K562 (cell line): ENCODE measurements around the gene SNX3. TPM values are rescaled to one million over a fixed set of nuclear protein-coding genes. Genes with fewer than 3 reads are reported as not detected.

ENCODE experiments used
- ATAC-seq: fragments of 200-7000 bp; cut with Tn5 transposase; 3 replicates; pipeline ENCODE4 v1.9.1; 2020; ENCODE audit warnings: moderate library complexity
- BruUV-seq: library from RNA; stranded (reverse); fragments of 400-500 nt; replicated peaks from 2 replicates; lab custom pipeline; 2021; lab: Mats Ljungman, UMichigan
- CTCF ChIA-PET: fragments of 300-600 bp; formaldehyde crosslinking; extraction: SDS; loops from one replicate; lab custom pipeline; 2021; ENCODE audit warnings: low intra/inter-chr PET ratio; lab: Yijun Ruan, JAX
- POLR2A ChIA-PET: fragments of 300-600, 350-650 bp; sonication (Branson Sonifier 250); formaldehyde crosslinking; extraction: SDS; loops from one replicate; lab custom pipeline; 2021; ENCODE audit warnings: antibody characterized with exemption, inconsistent platforms; lab: Yijun Ruan, JAX
- DNase-seq, 4 experiments: peaks; one replicate each; pipeline versions ENCODE4 v3.0.0 to v3.0.0-alpha.2; 2011 to 2018; ENCODE audit warnings: low spot score in 3 of 4, mixed read lengths in 3 of 4; ENCODE audit errors: extremely low read depth in 1 of 4
- FAIRE-seq: peaks from 2 replicates; lab custom pipeline; 2011; peaks lifted over from hg19 to GRCh38; lab: Jason Lieb, UNC
- H2AFZ ChIP-seq: 2 replicates; pipeline ENCODE4 v1.6.0; 2011; ENCODE audit warnings: low read depth, low read length, control low read depth, inconsistent platforms
- H3K27ac ChIP-seq: fragments of 200-600 bp; 3 replicates; pipeline ENCODE4 v1.8.0; 2011; ENCODE audit warnings: low read depth, mild to moderate bottlenecking, control low read depth, inconsistent platforms, low read length, moderate library complexity, mixed read lengths; ENCODE audit errors: extremely low read depth
- H3K27me3 ChIP-seq, 2 experiments: fragments of 300-600 bp in 1 of 2; 2 replicates in 1 of 2; 3 replicates in 1 of 2; pipeline versions ENCODE4 v1.6.0 to v1.8.0; 2011; ENCODE audit warnings: inconsistent platforms in 2 of 2, low read length in 2 of 2, mild to moderate bottlenecking in 1 of 2, mixed read lengths in 1 of 2, moderate library complexity in 1 of 2; ENCODE audit not compliant: control insufficient read depth in 2 of 2, insufficient read depth in 2 of 2
- H3K36me3 ChIP-seq: fragments of 300-600 bp; 3 replicates; pipeline ENCODE4 v1.8.0; 2011; ENCODE audit warnings: mild to moderate bottlenecking, low read length, inconsistent platforms; ENCODE audit not compliant: control insufficient read depth, insufficient read depth
- H3K4me1 ChIP-seq, 2 experiments: fragments of 200-600 bp in 1 of 2; replicated peaks in 1 of 2; 2 replicates in 1 of 2; 3 replicates in 1 of 2; pipeline versions ENCODE4 v1.5.1 to v1.8.0; 2011; ENCODE audit warnings: inconsistent platforms in 2 of 2, low read length in 2 of 2, mild to moderate bottlenecking in 1 of 2, mixed read lengths in 1 of 2, moderate library complexity in 1 of 2; ENCODE audit not compliant: control insufficient read depth in 2 of 2, insufficient read depth in 2 of 2
- H3K4me2 ChIP-seq: 2 replicates; pipeline ENCODE4 v1.6.1; 2011; ENCODE audit warnings: low read length, control low read depth, inconsistent platforms, mixed read lengths; ENCODE audit not compliant: insufficient read depth
- H3K4me3 ChIP-seq: fragments of 200-600 bp; sonication (generic), shearing (Covaris generic); 2 replicates; pipeline ENCODE4 v1.5.1; 2016; ENCODE audit warnings: control low read depth, inconsistent platforms
- H3K79me2 ChIP-seq: fragments of 200-600 bp; 3 replicates; pipeline ENCODE4 v1.8.0; 2011; ENCODE audit warnings: low read length, inconsistent platforms; ENCODE audit not compliant: control insufficient read depth, insufficient read depth
- H3K9ac ChIP-seq, 2 experiments: 2 replicates each; pipeline versions ENCODE4 v1.6.0 to v1.6.1; 2011; ENCODE audit warnings: low read depth in 2 of 2, low read length in 2 of 2, control low read depth in 1 of 2, inconsistent platforms in 1 of 2, mild to moderate bottlenecking in 1 of 2, mixed read lengths in 1 of 2; ENCODE audit not compliant: insufficient read depth in 1 of 2
- H3K9me1 ChIP-seq: one replicate; pipeline ENCODE4 v1.6.0; 2011; ENCODE audit warnings: inconsistent platforms, mild to moderate bottlenecking, low read length, moderate library complexity; ENCODE audit not compliant: control insufficient read depth, insufficient read depth
- H3K9me3 ChIP-seq: replicated peaks from 2 replicates; pipeline ENCODE4 v1.5.1; 2011; ENCODE audit warnings: low read depth, low read length, inconsistent platforms; ENCODE audit not compliant: control insufficient read depth, insufficient read depth
- H4K20me1 ChIP-seq: replicated peaks from 2 replicates; pipeline ENCODE4 v1.6.1; 2011; ENCODE audit warnings: low read length, inconsistent platforms, mixed read lengths; ENCODE audit not compliant: control insufficient read depth, insufficient read depth
- DIDO1 ChIP-seq: fragments of 450-650 bp; IDR thresholded peaks from 2 replicates; pipeline ENCODE4 v1.6.1; 2016; ENCODE audit warnings: low read depth, missing biosample characterization, missing genetic modification characterization
- ETV6 ChIP-seq, 3 experiments: fragments of 150-350 bp in 1 of 3; sonication (generic) in 1 of 3; formaldehyde crosslinking in 1 of 3; IDR thresholded peaks; 2 replicates each; pipeline versions ENCODE4 v1.6.1 to v1.8.0; 2014 to 2022; ENCODE audit warnings: borderline replicate concordance in 2 of 3, low read depth in 2 of 3, antibody characterized with exemption in 1 of 3, low read length in 1 of 3, mild to moderate bottlenecking in 1 of 3, missing genetic modification reagents in 1 of 3
- HNRNPH1 ChIP-seq: fragments of 200-400 bp; formaldehyde crosslinking; optimal IDR thresholded peaks from 2 replicates; pipeline ENCODE3; 2017; ENCODE audit warnings: low read depth, mild to moderate bottlenecking, low read length, moderate library complexity
- KDM1A ChIP-seq, 2 experiments: fragments of 450-650 bp; IDR thresholded peaks; 2 replicates each; pipeline ENCODE4 v1.6.1; 2016; ENCODE audit warnings: mild to moderate bottlenecking in 2 of 2
- NFIC ChIP-seq: fragments of 450-650 bp; IDR thresholded peaks from 2 replicates; pipeline ENCODE4 v1.6.1; 2017; ENCODE audit warnings: mild to moderate bottlenecking, inconsistent platforms
- POLR2B ChIP-seq: fragments of 450-650 bp; IDR thresholded peaks from 2 replicates; pipeline ENCODE4 v1.6.1; 2018; ENCODE audit warnings: low read depth; ENCODE audit not compliant: partially characterized antibody
- POLR2H ChIP-seq: IDR thresholded peaks from 2 replicates; pipeline ENCODE4 v1.6.1; 2016; ENCODE audit warnings: missing genetic modification characterization, low read depth, mild to moderate bottlenecking, control low read depth, missing compliant biosample characterization, moderate library complexity
- SFPQ ChIP-seq: fragments of 200-400 bp; formaldehyde crosslinking; IDR thresholded peaks from 2 replicates; pipeline ENCODE4 v1.6.1; 2017; ENCODE audit warnings: mild to moderate bottlenecking, low read depth, low read length, moderate library complexity
- TAF7 ChIP-seq: fragments of 450-650 bp; IDR thresholded peaks from 2 replicates; pipeline ENCODE4 v1.6.1; 2016; ENCODE audit warnings: missing genetic modification characterization, missing compliant biosample characterization
- TEAD4 ChIP-seq, 2 experiments: sonication (generic) in 1 of 2; formaldehyde crosslinking in 1 of 2; IDR thresholded peaks; 2 replicates each; pipeline versions ENCODE4 v1.6.1 to v1.8.0; 2012 to 2022; ENCODE audit warnings: borderline replicate concordance in 1 of 2, inconsistent platforms in 1 of 2, low read length in 1 of 2, mild to moderate bottlenecking in 1 of 2, missing genetic modification reagents in 1 of 2
- ZKSCAN8 ChIP-seq: fragments of 200-800 bp; sonication (Bioruptor generic); IDR thresholded peaks from 2 replicates; pipeline ENCODE4 v1.6.1; 2016; ENCODE audit warnings: missing genetic modification characterization, missing compliant biosample characterization
- ZNF184 ChIP-seq: sonication (generic); formaldehyde crosslinking; IDR thresholded peaks from 2 replicates; pipeline ENCODE4 v1.5.0; 2020; ENCODE audit warnings: missing genetic modification reagents
- ZNF316 ChIP-seq: fragments of 450-650 bp; IDR thresholded peaks from 2 replicates; pipeline ENCODE4 v1.6.1; 2016
- ZNF609 ChIP-seq: sonication (generic); formaldehyde crosslinking; IDR thresholded peaks from 2 replicates; pipeline ENCODE4 v1.8.1; 2023; ENCODE audit warnings: missing genetic modification reagents, mild to moderate bottlenecking, borderline replicate concordance
- WGBS: fragments of 100-300 bp; shearing (Covaris generic); methylation state at CpG from one replicate; pipeline ENCODE4 v1.1.6; 2016; ENCODE audit warnings: low coverage, mixed read lengths; ENCODE audit not compliant: insufficient coverage; ENCODE audit errors: missing lambda C conversion rate; 5-methylcytosine and 5-hydroxymethylcytosine counted together
- in situ Hi-C: fragments of 300-500 bp; cut with MboI; formaldehyde crosslinking; loops from 4 replicates; pipeline ENCODE4 v1.15.0; 2018; ENCODE audit warnings: inconsistent platforms, mixed read lengths
- intact Hi-C: fragments of 100-400 bp; cut with micrococcal nuclease; formaldehyde crosslinking; loops from 2 replicates; pipeline ENCODE4 v1.14.2; 2022
- polyA plus RNA-seq, 8 experiments: library from polyadenylated mRNA; depleted of rRNA in 4 of 8; stranded (reverse) in 5 of 8; unstranded in 3 of 8; fragments of >200 nt; fragmentation: Nextera tagmentation in 2 of 8; fragmentation: Illumina TruSeq in 1 of 8; extraction: Ambion mirVana in 2 of 8; extraction: Trizol in 1 of 8; gene quantifications; 2 replicates each; pipeline versions ENCODE4 v1.2.1 to v1.2.3, GENCODE V29; 2011 to 2014; ENCODE audit warnings: inconsistent platforms in 1 of 8, missing spikeins in 1 of 8
- total RNA-seq, 7 experiments: library from RNA; depleted of rRNA in 6 of 7; stranded (reverse); fragments of >200 nt in 6 of 7; fragmentation: Illumina TruSeq in 2 of 7; extraction: Trizol in 2 of 7; gene quantifications; 2 replicates each; pipeline versions ENCODE4 v1.2.1 to v1.2.3, GENCODE V29; 2011 to 2021; ENCODE audit warnings: low replicate concordance in 1 of 7

The SNX3 gene
- total and polyA plus RNA-seq, 9 of the 15 experiments (the other 6 are each of a cell fraction or from before 2014, with no cell fraction given) = 48.9 to 410 (median 159) TPM

- POLR2A ChIA-PET = interaction anchor here (0.6 to 0.7 kb wide), 3 partner anchors 13 to 79 kb away, joined by 3 to 4 read pairs (median 4); partner anchors contain the start of gene NR2E1
- TF ChIP-seq POLR2H (tag) (no peak), DIDO1 (no peak), NFIC (no peak), ZNF316 (no peak), TEAD4 (IDR thresholded peaks at IDR 0.05; ENCODE audit: low read length) (no peak), TEAD4 (CRISPR knock-in tag; IDR thresholded peaks at IDR 0.05; ENCODE audit: borderline replicate concordance) (no peak), HNRNPH1 (no peak), ZNF609 (CRISPR knock-in tag) (no peak), ZKSCAN8 (CRISPR knock-in tag) (no peak), POLR2B (no peak), SFPQ (no peak), ETV6 (IDR thresholded peaks at IDR 0.05; ENCODE audit: borderline replicate concordance in 1 of 2, low read depth in 2 of 2, low read length in 1 of 2) (no peak), ETV6 (CRISPR knock-in tag; IDR thresholded peaks at IDR 0.05; ENCODE audit: borderline replicate concordance) (no peak), TAF7 (tag) (no peak), KDM1A (IDR thresholded peaks at IDR 0.05) (no peak), ZNF184 (CRISPR knock-in tag) (no peak)
Measured at GRCh38 chr6:108193131-108193530, 67.7 kb downstream of the SNX3 start.

More at GRCh38 chr6:108193131-108193530, 67.7 kb downstream of the SNX3 start:
- Histone ChIP-seq H3K79me2 (no peaks in the 10 kb centered on the region), H3K27ac (no peak overlapping the region), H4K20me1 (0 out of 2 replicates have a peak, but pooled peaks cover 3% of the 10 kb centered on the region), H3K4me1 (peaks cover 0 to 2% of the 10 kb centered on the region in 2 experiments; a peak in 2 of 5 replicates), H3K9me1 (no peaks in the 10 kb centered on the region), H3K4me2 (no peak overlapping the region), H3K4me3 (no peak overlapping the region), H3K9me3 (no peaks in the 10 kb centered on the region), H3K36me3 (no peaks in the 10 kb centered on the region), H3K9ac (no peak overlapping the region), H2AFZ (no peak overlapping the region), H3K27me3 (peaks cover 18 to 26% of the 10 kb centered on the region in 2 experiments)
- BruUV-seq = no TSS peak
- CTCF ChIA-PET = no interaction called here
- WGBS = 0% methylated on average over 1 of the region's 1 CpG
- DNase-seq (no peak), ATAC-seq (no peak), FAIRE-seq (no peak)
- in situ Hi-C loops (no loop called here), intact Hi-C loops (no loop called here)
